Activated CD8-positive, alpha-beta memory T cell treated with anti-CD3 and anti-CD28 coated beads, Interleukin-2, amount 50 U/mL, for 24 hours (primary cell): ENCODE measurements around the gene NKD2.
"Not testable (repeated sequence)": the region's sequence is repeated elsewhere in the genome, so short reads cannot be mapped to it uniquely, and the experiment has no call there.

Experiments used
- DNase-seq: peaks from one replicate; pipeline ENCODE4 v3.0.0-alpha.2; 2020; ENCODE audit errors: extremely low read depth

Gene NKD2

GRCh38 chr5:1073239-1074102 is 64.9 kb downstream of the NKD2 start:
- no peak for DNase-seq

GRCh38 chr5:1074226-1074625 is 65.6 kb downstream of the NKD2 start:
- DNase-seq = no peak

DNA sequence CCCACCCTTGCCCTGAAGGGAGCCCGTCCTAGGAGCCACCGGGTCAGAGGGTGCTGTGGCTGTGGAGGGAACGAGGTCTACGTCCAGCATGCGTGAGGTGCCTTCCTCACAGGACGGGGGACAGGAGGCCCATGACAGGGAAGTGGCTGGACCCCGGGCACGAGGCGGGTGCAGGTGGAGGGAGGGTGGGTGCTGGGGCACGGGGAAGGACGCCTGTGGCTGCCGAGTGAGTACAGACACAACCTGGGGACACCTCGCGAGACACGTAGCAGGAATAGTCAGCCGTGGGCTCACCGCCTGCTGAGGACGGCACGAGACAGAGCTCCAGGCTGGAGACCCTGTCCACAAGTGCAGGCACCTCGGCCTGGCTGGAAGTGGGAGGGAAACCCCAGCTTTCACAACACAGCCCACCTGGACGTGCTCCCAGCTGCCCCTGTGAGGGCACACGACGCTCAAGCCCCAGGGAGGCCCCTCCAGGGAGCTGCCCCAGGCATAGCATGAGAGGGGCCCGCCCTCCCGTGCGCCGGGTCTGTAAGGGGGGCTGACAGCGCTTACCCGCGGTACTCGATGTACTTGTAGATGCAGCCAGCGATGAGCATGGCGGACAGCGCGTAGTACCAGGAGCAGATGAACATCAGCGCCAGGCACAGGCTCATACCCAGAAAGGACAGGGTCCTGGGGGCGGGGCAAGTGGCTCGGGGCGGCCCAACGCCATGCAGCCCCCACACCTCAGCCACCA is 66.4 kb downstream of the NKD2 start:
- DNase-seq = no peak

- DNase-seq = no peak
These were observed 66.9 kb downstream of the NKD2 start for GRCh38 chr5:1075555-1075881.

GRCh38 chr5:1075931-1076330 is 67.3 kb downstream of the NKD2 start:
- no peak for DNase-seq

- DNase-seq = no peak
These were observed 67.8 kb downstream of the NKD2 start for GRCh38 chr5:1076406-1076805.

GRCh38 chr5:1077026-1077425 is 68.4 kb downstream of the NKD2 start:
- no peak for DNase-seq

DNA sequence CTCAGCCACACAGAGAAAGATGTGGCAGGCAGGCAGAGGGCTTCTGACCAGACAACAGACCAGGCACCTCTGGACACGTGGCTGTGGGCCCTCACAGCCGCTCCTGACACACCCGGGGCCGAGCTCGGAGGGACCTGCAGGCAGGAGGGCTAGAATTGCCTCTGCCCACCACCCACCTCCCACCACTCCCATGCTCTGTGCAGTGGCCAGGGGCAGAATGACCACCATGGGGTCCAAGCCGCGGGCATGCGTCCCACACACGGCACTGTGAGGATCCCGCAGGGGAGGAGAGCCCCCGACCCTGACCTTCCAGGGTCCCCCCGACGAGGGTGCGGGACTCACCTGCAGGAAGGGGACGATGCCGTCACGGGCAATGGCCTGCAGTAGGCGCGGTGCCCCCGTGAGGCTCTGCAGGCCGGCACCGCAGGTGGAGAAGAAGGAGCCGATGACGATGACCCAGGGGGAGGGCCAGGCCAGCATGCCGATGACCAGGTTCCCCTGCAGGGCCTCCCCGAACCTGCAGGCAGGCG is 69.0 kb downstream of the NKD2 start:
- DNase-seq = no peak

GRCh38 chr5:1078206-1078605 is 69.6 kb downstream of the NKD2 start:
- no peak for DNase-seq

DNA sequence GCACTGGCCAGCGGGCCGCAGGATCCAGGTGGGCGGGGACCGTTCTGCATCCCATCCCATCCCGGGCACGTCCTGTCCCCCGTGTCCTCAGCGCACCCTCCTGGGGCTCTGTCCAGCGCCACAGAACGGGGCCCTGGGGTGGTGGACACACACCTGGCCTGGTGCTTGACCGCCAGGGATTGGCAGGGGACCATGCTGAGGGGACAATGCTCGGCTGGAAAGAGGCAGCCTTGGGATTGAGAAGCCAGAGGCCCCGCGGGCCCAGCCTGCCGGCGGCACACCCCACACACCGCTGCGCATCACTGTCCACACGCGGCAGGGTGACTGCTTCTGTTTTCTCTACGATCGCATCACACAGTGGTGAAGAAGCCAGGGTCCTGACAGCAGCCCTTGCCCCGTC is 70.2 kb downstream of the NKD2 start:
- DNase-seq = no peak

GRCh38 chr5:1079486-1079885 is 70.9 kb downstream of the NKD2 start:
- DNase-seq = no peak

GRCh38 chr5:1079961-1080360 is 71.4 kb downstream of the NKD2 start:
- no peak for DNase-seq

DNA sequence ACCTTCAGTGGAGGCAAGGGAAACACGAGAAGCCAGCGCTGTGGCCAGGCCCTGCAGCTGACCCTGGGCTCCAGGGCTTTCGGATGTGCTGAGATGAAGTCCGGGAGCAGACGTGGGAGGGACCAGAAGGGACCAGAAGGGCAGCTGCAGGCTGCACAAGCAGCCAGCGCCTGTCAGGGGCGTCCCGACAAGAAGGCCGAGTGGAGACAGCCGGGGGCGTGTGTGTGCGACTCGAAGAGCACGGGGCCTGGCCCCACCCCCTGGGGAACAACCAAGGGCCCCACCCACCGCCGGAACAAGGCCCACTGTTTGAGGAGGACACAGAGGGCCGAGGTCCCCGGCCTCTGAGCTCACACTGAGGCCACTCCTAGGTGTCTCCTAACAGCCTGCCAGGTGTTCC is 71.8 kb downstream of the NKD2 start:
- no peak for DNase-seq

GRCh38 chr5:1081519-1081918 is 72.9 kb downstream of the NKD2 start:
- DNase-seq = no peak

DNA sequence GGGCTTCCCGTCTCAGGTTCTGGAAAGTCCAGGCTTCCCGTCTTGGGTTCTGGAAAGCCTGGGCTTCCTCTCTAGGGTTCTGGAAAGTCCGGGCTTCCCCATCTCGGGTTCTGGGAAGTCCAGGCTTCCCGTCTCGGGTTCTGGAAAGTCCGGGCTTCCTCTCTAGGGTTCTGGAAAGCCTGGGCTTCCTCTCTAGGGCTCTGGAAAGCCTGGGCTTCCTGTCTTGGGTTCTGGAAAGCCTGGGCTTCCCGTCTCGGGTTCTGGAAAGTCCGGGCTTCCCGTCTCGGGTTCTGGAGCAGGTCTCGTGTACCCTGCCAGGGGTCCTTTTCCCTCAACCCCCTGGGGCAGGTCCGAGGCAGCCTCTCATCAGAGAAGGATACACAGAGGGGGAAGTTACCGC is 74.4 kb downstream of the NKD2 start:
- DNase-seq = not testable (repeated sequence)

GRCh38 chr5:1083823-1084605 is 75.4 kb downstream of the NKD2 start:
- no peak for DNase-seq

DNA sequence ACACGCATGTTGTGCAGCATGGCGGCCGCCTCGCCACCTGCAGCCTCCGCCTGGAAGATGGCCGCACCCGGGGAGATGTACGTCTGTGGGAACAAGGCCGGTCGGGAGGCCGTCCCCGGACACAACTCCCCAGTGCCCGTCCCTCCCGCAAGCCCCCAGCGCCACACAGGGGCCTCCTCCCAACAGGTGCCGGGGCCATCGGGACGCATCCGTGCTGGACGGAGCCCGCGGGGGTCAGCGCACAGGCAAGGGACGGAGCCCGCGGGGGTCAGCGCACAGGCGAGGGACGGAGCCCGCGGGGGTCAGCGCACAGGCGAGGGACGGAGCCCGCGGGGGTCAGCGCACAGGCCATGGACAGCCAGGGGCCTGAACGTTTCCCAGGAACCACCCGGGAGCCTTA is 76.8 kb downstream of the NKD2 start:
- no peak for DNase-seq

- DNase-seq = no peak
These were observed 77.5 kb downstream of the NKD2 start for GRCh38 chr5:1086137-1086536.

GRCh38 chr5:1086871-1087270 is 78.3 kb downstream of the NKD2 start:
- no peak for DNase-seq

DNA sequence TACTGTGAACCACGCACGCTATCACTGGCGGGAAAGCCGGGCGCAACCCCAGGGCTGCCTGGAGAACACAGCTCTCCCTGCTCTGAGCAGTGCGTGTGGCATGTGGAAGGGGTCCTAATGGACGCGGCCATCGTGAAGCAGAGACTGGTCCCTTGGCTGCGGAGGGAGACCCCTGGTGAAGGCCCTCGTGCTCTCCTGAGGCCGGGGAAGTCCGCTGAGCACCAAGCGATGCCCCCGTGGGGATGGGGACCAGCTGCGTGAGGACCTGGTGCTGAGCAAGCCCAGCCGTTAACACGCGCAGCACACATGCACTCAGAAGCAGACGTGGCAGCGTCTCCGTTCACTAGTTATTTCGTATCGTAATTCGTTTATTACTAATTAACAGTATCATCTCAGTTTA is 78.8 kb downstream of the NKD2 start:
- no peak for DNase-seq

- DNase-seq = no peak
These were observed 79.4 kb downstream of the NKD2 start for GRCh38 chr5:1088031-1088430.
